ENCODE results near the gene UTP15.

Gene UTP15

GRCh38 chr5:73565969-73566547, 515 bp downstream of the UTP15 start:
- DNase-seq, result no peak

- DNase-seq, result no peak
Observed at GRCh38 chr5:73582285-73583145, 17.0 kb downstream of the UTP15 start.

GRCh38 chr5:73587923-73588322, 22.4 kb downstream of the UTP15 start:
- DNase-seq, result no peak

GRCh38 chr5:73591102-73591695, 25.7 kb downstream of the UTP15 start:
- no peak for DNase-seq

GRCh38 chr5:73591698-73592501, 26.4 kb downstream of the UTP15 start:
- no peak for DNase-seq

GRCh38 chr5:73592551-73592950, 27.0 kb downstream of the UTP15 start:
- DNase-seq, result no peak

- DNase-seq, result no peak
Observed at GRCh38 chr5:73596705-73597328, 31.3 kb downstream of the UTP15 start.

- no peak for DNase-seq
Observed at GRCh38 chr5:73599380-73599779, 33.8 kb downstream of the UTP15 start.

GRCh38 chr5:73603998-73604397, 38.5 kb downstream of the UTP15 start:
- DNase-seq, result no peak

GRCh38 chr5:73605223-73606087, 39.9 kb downstream of the UTP15 start:
- no peak for DNase-seq

- no peak for DNase-seq
Observed at GRCh38 chr5:73606206-73606753, 40.7 kb downstream of the UTP15 start.

- no peak for DNase-seq
Observed at GRCh38 chr5:73607228-73607627, 41.7 kb downstream of the UTP15 start.

GRCh38 chr5:73612799-73613198, 47.3 kb downstream of the UTP15 start:
- no peak for DNase-seq

GRCh38 chr5:73615085-73615484, 49.5 kb downstream of the UTP15 start:
- DNase-seq, result no peak

GRCh38 chr5:73615947-73616346, 50.4 kb downstream of the UTP15 start:
- no peak for DNase-seq

- DNase-seq, result no peak
Observed at GRCh38 chr5:73617510-73618279, 52.2 kb downstream of the UTP15 start.

GRCh38 chr5:73619606-73620333, 54.2 kb downstream of the UTP15 start:
- DNase-seq, result no peak

GRCh38 chr5:73620334-73620687, 54.8 kb downstream of the UTP15 start:
- no peak for DNase-seq

GRCh38 chr5:73623060-73623459, 57.5 kb downstream of the UTP15 start:
- no peak for DNase-seq

- DNase-seq, result no peak
Observed at GRCh38 chr5:73623901-73624404, 58.4 kb downstream of the UTP15 start.

Data from activated naive CD4-positive, alpha-beta T cell treated with anti-CD3 and anti-CD28 coated beads, Interleukin-2, amount 50 U/mL, for 16 hours (primary cell).